WERI-Rb-1 (cell line): ENCODE data around the gene KRTAP21-2.

ENCODE experiments used
- DNase-seq: peaks from one replicate; pipeline ENCODE4 v3.0.0-alpha.2; 2020
- H3K27ac ChIP-seq: fragments of 250-450 bp; sonication (Bioruptor Pico); 2 replicates; pipeline ENCODE4 v1.5.1; 2020; ENCODE audit warnings: mild to moderate bottlenecking, moderate library complexity
- H3K27me3 ChIP-seq: fragments of 250-450 bp; sonication (Bioruptor Pico); 2 replicates; pipeline ENCODE4 v1.5.1; 2021; ENCODE audit warnings: mild to moderate bottlenecking, low read depth, moderate library complexity; ENCODE audit not compliant: insufficient read depth, severe bottlenecking
- H3K36me3 ChIP-seq: fragments of 250-450 bp; sonication (Bioruptor Pico); 2 replicates; pipeline ENCODE4 v1.5.1; 2020; ENCODE audit warnings: mild to moderate bottlenecking, moderate library complexity
- H3K4me3 ChIP-seq: 2 replicates; pipeline ENCODE4 v1.5.1; 2011; ENCODE audit warnings: low read depth, mild to moderate bottlenecking, control low read depth, low read length
- H3K9me3 ChIP-seq: fragments of 250-450 bp; sonication (Bioruptor Pico); 2 replicates; pipeline ENCODE4 v1.5.1; 2021; ENCODE audit warnings: mild to moderate bottlenecking, moderate library complexity; ENCODE audit not compliant: severe bottlenecking
- TF ChIP-seq, protein P1 (sequence below): IDR thresholded peaks from 2 replicates; pipeline ENCODE4 v1.5.1; 2011; ENCODE audit warnings: low read depth, mild to moderate bottlenecking, control low read depth, inconsistent platforms, low read length

KRTAP21-2 gene

DNA sequence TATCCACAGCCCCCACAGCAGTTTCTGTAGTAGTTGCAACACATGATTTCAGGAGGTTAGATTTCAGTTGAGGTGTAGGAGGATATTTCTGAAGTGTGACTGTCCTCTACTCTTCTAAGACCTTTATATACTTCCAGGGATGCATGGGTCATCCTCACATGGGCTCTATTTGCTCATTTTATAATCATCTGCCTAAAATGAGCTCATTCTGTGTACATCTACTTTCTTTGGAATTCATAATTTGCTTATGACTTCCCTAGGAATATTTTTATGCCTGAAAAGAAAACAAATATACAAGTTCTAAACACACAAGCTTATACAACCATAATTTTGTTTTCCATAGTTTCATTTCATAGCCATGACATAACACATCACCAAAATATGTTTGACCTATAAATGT, at the start of gene KRTAP21-2:
Gene KRTAP21-2 (minus strand): TSS at position 101 of the 400 bp plus-strand sequence. CDS start 57 bp downstream, at position 44.
- TF ChIP-seq, protein P1, sequence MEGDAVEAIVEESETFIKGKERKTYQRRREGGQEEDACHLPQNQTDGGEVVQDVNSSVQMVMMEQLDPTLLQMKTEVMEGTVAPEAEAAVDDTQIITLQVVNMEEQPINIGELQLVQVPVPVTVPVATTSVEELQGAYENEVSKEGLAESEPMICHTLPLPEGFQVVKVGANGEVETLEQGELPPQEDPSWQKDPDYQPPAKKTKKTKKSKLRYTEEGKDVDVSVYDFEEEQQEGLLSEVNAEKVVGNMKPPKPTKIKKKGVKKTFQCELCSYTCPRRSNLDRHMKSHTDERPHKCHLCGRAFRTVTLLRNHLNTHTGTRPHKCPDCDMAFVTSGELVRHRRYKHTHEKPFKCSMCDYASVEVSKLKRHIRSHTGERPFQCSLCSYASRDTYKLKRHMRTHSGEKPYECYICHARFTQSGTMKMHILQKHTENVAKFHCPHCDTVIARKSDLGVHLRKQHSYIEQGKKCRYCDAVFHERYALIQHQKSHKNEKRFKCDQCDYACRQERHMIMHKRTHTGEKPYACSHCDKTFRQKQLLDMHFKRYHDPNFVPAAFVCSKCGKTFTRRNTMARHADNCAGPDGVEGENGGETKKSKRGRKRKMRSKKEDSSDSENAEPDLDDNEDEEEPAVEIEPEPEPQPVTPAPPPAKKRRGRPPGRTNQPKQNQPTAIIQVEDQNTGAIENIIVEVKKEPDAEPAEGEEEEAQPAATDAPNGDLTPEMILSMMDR = no peak
- Histone ChIP-seq H3K9me3 (no peaks in the 10 kb centered on the region), H3K27ac (no peak within 1 kb of the TSS), H3K4me3 (no peak within 1 kb of the TSS), H3K27me3 (peaks cover 38% of the 10 kb centered on the region), H3K36me3 (no peaks in the 10 kb centered on the region)
- no peak for DNase-seq

DNA sequence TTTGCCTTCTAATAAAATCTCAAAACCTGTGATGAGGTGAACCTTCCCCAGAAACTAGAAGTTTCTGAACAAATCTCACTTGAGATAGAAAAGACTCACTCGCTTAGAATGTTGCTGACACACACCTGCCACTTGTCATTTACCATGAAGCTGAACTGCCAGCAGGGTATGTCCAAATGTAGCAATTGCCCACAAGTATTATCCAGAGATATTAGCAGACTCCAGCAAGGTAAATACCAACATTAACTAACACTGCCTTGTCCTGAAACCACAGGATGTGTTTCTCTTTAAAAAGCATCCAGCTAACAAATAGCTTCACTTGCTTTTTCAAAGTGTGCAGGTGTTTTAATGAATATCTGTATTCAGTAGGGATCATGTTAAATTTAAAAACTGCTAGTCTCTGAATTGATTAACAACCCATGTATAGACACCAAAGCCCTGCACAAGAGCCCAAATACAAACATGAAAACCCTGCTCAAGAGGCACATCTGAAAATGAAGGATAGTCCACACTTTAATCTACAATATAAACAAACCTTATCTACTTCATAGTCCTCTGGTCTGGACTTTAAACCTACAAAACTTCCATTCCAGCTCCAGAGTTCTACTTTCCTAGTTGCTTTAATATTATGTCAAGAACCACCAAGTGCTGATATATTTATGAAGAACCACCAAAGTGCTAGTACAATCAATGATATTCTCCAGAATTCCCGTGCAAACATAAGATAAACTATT, 46.7 kb upstream of the KRTAP21-2 start:
- H3K4me3 ChIP-seq = no peak overlapping the region
- no peaks in the 10 kb centered on the region for H3K9me3 ChIP-seq
- TF ChIP-seq, protein P1 = no peak
- peaks cover 85% of the 10 kb centered on the region for H3K27me3 ChIP-seq
- H3K27ac ChIP-seq = no peak overlapping the region
- H3K36me3 ChIP-seq = no peaks in the 10 kb centered on the region
- no peak for DNase-seq

DNA sequence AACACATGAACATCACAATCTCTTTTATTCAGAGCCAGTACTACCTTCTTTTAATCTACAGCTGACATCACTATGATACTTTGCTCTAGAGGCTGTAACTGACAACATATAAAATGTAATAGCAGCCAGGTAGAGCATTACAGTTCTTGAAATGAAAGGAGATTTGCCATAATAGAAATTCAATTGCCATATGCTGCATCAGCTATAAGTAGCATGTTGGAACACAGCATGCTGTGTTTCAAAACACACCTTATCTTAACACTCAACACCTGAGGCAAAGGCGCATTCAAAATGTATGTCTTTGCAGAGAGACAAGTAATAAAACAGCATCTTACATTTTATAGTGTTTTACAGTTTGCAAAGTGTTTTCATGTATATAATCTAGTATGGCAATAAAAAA, 32.2 kb upstream of the KRTAP21-2 start:
- Histone ChIP-seq H3K9me3 (peaks cover 3% of the 10 kb centered on the region), H3K27me3 (peaks cover 64% of the 10 kb centered on the region), H3K4me3 (no peak overlapping the region), H3K27ac (no peak overlapping the region), H3K36me3 (no peaks in the 10 kb centered on the region)
- no peak for DNase-seq
- TF ChIP-seq, protein P1 = no peak

DNA sequence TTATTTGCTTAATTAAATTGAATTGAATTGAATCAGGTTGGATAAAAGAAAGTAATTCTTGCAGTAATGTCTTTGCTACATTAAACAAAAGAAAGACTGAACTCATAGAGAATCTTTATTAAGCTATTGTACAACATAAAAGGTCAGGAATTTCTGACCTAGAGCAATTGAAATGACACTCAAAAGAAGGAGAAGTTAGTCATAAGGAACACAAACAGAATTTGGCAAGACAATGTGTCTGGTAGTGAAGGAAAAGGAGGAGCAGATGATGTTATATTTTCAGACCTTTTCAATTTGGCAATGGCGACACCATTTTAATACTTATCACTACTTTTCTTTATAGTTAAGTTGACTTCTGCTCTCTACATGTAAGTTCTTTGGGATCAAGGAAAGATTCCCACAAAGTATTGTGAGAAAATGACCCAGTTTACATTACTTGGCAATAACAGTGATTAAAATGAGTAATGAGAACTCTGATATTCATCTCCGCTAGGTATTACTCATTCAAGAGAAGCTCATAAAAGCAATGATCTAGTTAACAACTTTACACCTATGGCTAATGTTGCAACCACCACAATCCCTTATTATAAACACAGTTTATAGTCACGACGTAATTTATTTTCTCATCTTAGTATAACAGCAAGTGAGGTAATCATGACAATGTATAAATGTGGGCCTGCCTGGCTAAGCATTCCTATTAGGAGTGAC, 22.8 kb upstream of the KRTAP21-2 start:
- no peak for DNase-seq
- H3K36me3 ChIP-seq = no peaks in the 10 kb centered on the region
- peaks cover 2% of the 10 kb centered on the region for H3K9me3 ChIP-seq
- H3K4me3 ChIP-seq = no peak overlapping the region
- TF ChIP-seq, protein P1 = no peak
- peaks cover 59% of the 10 kb centered on the region for H3K27me3 ChIP-seq
- no peak overlapping the region for H3K27ac ChIP-seq

DNA sequence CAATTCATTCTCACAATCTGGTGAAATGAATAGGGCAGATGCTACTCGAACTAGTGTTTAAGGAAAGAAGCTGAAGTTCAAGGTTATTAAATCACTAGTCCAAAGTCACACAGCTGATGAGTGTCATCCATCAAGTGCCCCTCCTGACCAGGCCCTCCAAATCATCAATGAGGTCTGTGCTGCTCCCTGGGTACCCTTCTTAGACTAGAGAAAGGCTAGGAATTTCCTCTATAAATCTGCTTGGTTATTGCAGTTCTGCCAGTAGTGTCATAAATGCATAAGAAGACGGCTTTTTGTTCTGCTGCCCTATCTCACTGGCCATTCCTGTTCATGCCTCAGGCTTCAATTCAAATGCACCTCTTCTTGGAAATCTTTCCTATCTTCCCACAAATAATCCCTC, 13.7 kb upstream of the KRTAP21-2 start:
- no peak overlapping the region for H3K4me3 ChIP-seq
- H3K27ac ChIP-seq = no peak overlapping the region
- TF ChIP-seq, protein P1 = no peak
- H3K27me3 ChIP-seq = peaks cover 77% of the 10 kb centered on the region
- DNase-seq = no peak
- H3K9me3 ChIP-seq = no peaks in the 10 kb centered on the region
- no peaks in the 10 kb centered on the region for H3K36me3 ChIP-seq
